ENCODE data around the gene SPTBN4. TPM values are rescaled to one million over a fixed set of nuclear protein-coding genes. Genes with fewer than 3 reads are reported as not detected.
"Not testable (repeated sequence)": the region's sequence is repeated elsewhere in the genome, so short reads cannot be mapped to it uniquely, and the experiment has no call there.

Gene SPTBN4
- total RNA-seq, 1 donor from 2014 or later = 0.41 TPM

DNA sequence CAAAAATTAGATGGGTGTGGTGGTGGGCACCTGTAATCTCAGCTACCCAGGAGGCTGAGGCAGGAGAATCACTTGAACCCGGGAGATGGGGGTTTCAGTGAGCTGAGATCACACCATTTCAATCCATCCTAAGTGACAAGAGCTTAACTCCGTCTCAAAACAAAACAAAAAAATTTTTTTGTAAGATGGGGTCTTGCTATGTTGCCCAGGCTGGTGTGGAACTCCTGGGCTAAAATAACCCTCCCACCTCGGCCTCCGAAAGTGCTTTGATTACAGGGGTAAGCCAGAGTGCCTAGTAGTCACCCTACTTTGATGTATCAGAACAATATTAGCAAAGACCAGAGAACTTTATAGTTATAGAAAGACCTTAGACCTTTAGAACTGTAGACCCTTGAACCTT lies 7.9 kb downstream of the SPTBN4 start:
- Histone ChIP-seq H2AFZ (ENCODE audit: low read depth, low read length) (no peak overlapping the region), H3K9me3 (ENCODE audit: insufficient read depth, low read depth, low read length) (no peaks in the 10 kb centered on the region), H3K36me3 (ENCODE audit: insufficient read depth, low read length) (no peaks in the 10 kb centered on the region), H3K27me3 (ENCODE audit: insufficient read depth, low read length) (no peaks in the 10 kb centered on the region), H3K4me2 (ENCODE audit: low read length) (no peak overlapping the region), H3K4me3 (ENCODE audit: insufficient read depth, low read depth, low read length) (no peak overlapping the region), H4K20me1 (ENCODE audit: insufficient read depth, low read length) (no peaks in the 10 kb centered on the region), H3K9ac (ENCODE audit: low read length) (no peak overlapping the region), H3K27ac (ENCODE audit: low read depth, low read length) (no peak overlapping the region), H3K79me2 (ENCODE audit: insufficient read depth, low read length) (no peaks in the 10 kb centered on the region), H3K4me1 (ENCODE audit: insufficient read depth, low read length) (no peaks in the 10 kb centered on the region)
- TF ChIP-seq, protein P1, sequence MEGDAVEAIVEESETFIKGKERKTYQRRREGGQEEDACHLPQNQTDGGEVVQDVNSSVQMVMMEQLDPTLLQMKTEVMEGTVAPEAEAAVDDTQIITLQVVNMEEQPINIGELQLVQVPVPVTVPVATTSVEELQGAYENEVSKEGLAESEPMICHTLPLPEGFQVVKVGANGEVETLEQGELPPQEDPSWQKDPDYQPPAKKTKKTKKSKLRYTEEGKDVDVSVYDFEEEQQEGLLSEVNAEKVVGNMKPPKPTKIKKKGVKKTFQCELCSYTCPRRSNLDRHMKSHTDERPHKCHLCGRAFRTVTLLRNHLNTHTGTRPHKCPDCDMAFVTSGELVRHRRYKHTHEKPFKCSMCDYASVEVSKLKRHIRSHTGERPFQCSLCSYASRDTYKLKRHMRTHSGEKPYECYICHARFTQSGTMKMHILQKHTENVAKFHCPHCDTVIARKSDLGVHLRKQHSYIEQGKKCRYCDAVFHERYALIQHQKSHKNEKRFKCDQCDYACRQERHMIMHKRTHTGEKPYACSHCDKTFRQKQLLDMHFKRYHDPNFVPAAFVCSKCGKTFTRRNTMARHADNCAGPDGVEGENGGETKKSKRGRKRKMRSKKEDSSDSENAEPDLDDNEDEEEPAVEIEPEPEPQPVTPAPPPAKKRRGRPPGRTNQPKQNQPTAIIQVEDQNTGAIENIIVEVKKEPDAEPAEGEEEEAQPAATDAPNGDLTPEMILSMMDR (IDR thresholded peaks at IDR 0.05; ENCODE audit: insufficient read depth, low read depth, low read length) = no peak
- no peak for TF ChIP-seq EZH2 (IDR thresholded peaks at IDR 0.05; ENCODE audit: insufficient read depth, low read length)
- no peaks in the 10 kb centered on the region for H3K36me3 Mint-ChIP-seq (ENCODE audit: low read depth, unreplicated experiment)
- no peak for FAIRE-seq
- no peaks in the 10 kb centered on the region for H3K4me1 Mint-ChIP-seq (ENCODE audit: low read depth, unreplicated experiment)
- no peak overlapping the region for H3K4me3 Mint-ChIP-seq (ENCODE audit: unreplicated experiment)
- peaks cover 16% of the 10 kb centered on the region for H3K27me3 Mint-ChIP-seq (ENCODE audit: low read depth, unreplicated experiment)
- no peaks in the 10 kb centered on the region for H3K9me3 Mint-ChIP-seq (ENCODE audit: unreplicated experiment)
- H3K27ac Mint-ChIP-seq (ENCODE audit: unreplicated experiment) = no peak overlapping the region
- DNase-seq (ENCODE audit: low read depth) = no peak

DNA sequence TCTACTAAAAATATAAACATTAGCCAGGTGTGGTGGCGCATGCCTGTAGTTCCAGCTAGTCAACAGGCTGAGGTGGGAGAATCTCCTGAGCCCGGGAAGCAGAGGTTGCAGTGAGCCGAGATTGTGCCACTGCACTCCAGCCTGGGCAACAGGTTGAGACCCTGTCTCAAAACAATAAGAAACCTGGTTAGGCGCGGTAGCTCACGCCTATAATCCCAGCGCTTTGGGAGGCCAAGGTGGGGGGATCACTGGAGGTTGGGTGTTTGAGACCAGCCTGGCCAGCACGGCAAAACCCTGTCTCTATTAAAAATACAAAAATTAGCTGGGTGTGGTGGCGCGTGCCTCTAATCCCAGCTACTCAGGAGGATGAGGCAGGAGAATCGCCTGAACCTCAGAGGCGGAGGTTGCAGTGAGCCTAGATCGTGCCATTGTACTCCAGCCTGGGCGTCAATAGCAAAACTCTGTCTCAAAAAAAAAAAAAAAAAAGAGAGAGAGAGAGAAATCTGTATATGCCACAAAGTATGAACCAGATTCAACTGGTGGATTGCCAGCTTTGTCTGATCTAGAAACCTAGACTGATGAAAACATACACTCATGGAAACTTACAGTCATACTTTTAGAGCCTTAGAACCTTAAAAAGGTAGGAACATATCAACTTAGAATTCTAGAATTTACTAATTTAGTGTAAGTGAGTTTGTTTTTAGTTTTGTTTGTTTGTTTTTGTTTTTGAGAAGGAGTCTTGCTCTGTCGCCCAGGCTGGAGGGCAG lies 9.3 kb downstream of the SPTBN4 start:
- not testable (repeated sequence) for H3K9ac ChIP-seq (ENCODE audit: low read length); H3K4me2 ChIP-seq (ENCODE audit: low read length); H3K4me3 ChIP-seq (ENCODE audit: insufficient read depth, low read depth, low read length); FAIRE-seq; H3K4me1 Mint-ChIP-seq (ENCODE audit: low read depth, unreplicated experiment); H3K79me2 ChIP-seq (ENCODE audit: insufficient read depth, low read length); H3K4me1 ChIP-seq (ENCODE audit: insufficient read depth, low read length); H2AFZ ChIP-seq (ENCODE audit: low read depth, low read length); H3K9me3 Mint-ChIP-seq (ENCODE audit: unreplicated experiment); H3K27me3 ChIP-seq (ENCODE audit: insufficient read depth, low read length); H3K9me3 ChIP-seq (ENCODE audit: insufficient read depth, low read depth, low read length); H3K36me3 ChIP-seq (ENCODE audit: insufficient read depth, low read length); H3K27ac Mint-ChIP-seq (ENCODE audit: unreplicated experiment); H4K20me1 ChIP-seq (ENCODE audit: insufficient read depth, low read length); H3K36me3 Mint-ChIP-seq (ENCODE audit: low read depth, unreplicated experiment); H3K27ac ChIP-seq (ENCODE audit: low read depth, low read length); H3K4me3 Mint-ChIP-seq (ENCODE audit: unreplicated experiment); DNase-seq (ENCODE audit: low read depth)
- H3K27me3 Mint-ChIP-seq (ENCODE audit: low read depth, unreplicated experiment) = peaks cover 24% of the 10 kb centered on the region

DNA sequence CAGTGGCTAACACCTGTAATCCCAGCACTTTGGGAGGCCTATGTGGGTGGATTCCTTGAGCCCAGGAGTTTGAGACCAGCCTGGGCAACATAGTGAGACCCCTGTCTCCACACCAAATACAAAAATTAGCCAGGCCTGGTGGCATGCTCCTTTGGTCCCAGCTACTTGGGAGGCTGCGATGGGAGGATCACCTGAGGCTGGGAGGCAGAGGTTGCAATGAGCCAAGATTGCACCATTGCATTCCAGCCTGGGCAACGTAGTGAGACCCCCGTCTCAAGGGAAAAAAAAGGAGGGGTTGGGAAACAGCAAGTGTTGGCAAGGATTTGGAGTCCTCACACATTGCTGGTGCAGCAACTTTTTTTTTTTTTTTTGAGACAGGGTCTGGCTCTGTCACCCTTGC lies 19.2 kb downstream of the SPTBN4 start:
- Mint-ChIP-seq H3K4me3 (ENCODE audit: unreplicated experiment) (no peak overlapping the region), H3K4me1 (ENCODE audit: low read depth, unreplicated experiment) (no peaks in the 10 kb centered on the region), H3K27me3 (ENCODE audit: low read depth, unreplicated experiment) (peaks cover 26% of the 10 kb centered on the region), H3K27ac (ENCODE audit: unreplicated experiment) (no peak overlapping the region), H3K36me3 (ENCODE audit: low read depth, unreplicated experiment) (no peaks in the 10 kb centered on the region), H3K9me3 (ENCODE audit: unreplicated experiment) (peaks cover 5% of the 10 kb centered on the region)
- H3K79me2 ChIP-seq (ENCODE audit: insufficient read depth, low read length) = no peaks in the 10 kb centered on the region
- no peaks in the 10 kb centered on the region for H4K20me1 ChIP-seq (ENCODE audit: insufficient read depth, low read length)
- no peaks in the 10 kb centered on the region for H3K4me1 ChIP-seq (ENCODE audit: insufficient read depth, low read length)
- H2AFZ ChIP-seq (ENCODE audit: low read depth, low read length) = no peak overlapping the region
- H3K4me3 ChIP-seq (ENCODE audit: insufficient read depth, low read depth, low read length) = no peak overlapping the region
- H3K9ac ChIP-seq (ENCODE audit: low read length) = no peak overlapping the region
- peaks cover 3% of the 10 kb centered on the region for H3K27me3 ChIP-seq (ENCODE audit: insufficient read depth, low read length)
- FAIRE-seq (no peak), DNase-seq (ENCODE audit: low read depth) (no peak)
- no peaks in the 10 kb centered on the region for H3K9me3 ChIP-seq (ENCODE audit: insufficient read depth, low read depth, low read length)
- H3K36me3 ChIP-seq (ENCODE audit: insufficient read depth, low read length) = no peaks in the 10 kb centered on the region
- TF ChIP-seq, protein P1 (IDR thresholded peaks at IDR 0.05; ENCODE audit: insufficient read depth, low read depth, low read length) = no peak
- TF ChIP-seq EZH2 (IDR thresholded peaks at IDR 0.05; ENCODE audit: insufficient read depth, low read length) = no peak
- no peak overlapping the region for H3K27ac ChIP-seq (ENCODE audit: low read depth, low read length)
- H3K4me2 ChIP-seq (ENCODE audit: low read length) = no peak overlapping the region

All from astrocyte (in vitro differentiated cells and primary cell).